Stimulated activated CD4-positive, alpha-beta T cell treated with anti-CD3 and anti-CD28 coated beads, Interleukin-12 subunit alpha, Interleukin-12 subunit beta, amount 100 ng/mL, for 24 hours (primary cell): Measurements from ENCODE around the gene OPN3.
"Not testable (repeated sequence)": the region's sequence is repeated elsewhere in the genome, so short reads cannot be mapped to it uniquely, and the experiment has no call there.

ENCODE experiments used
- DNase-seq, 2 experiments: peaks; one replicate each; pipeline ENCODE4 v3.0.0-alpha.2; 2020; ENCODE audit warnings: low read depth in 2 of 2

The OPN3 gene, protein sequence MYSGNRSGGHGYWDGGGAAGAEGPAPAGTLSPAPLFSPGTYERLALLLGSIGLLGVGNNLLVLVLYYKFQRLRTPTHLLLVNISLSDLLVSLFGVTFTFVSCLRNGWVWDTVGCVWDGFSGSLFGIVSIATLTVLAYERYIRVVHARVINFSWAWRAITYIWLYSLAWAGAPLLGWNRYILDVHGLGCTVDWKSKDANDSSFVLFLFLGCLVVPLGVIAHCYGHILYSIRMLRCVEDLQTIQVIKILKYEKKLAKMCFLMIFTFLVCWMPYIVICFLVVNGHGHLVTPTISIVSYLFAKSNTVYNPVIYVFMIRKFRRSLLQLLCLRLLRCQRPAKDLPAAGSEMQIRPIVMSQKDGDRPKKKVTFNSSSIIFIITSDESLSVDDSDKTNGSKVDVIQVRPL

GRCh38 chr1:241640149-241640866 is at the start of gene OPN3, which contains the start of gene CHML:
Gene OPN3 (minus strand): TSS chr1:241640369. CDS start chr1:241640254, 115 bp downstream.
Gene CHML (minus strand): TSS chr1:241640369. CDS start chr1:241635766, 4,603 bp downstream.
- peak; percentile 85 to 91 for DNase-seq

- DNase-seq, result no peak
Measured at GRCh38 chr1:241688940-241689368, 48.8 kb upstream of the OPN3 start.

- DNase-seq, result no peak
Measured at GRCh38 chr1:241684108-241684507, 43.9 kb upstream of the OPN3 start.

- DNase-seq, result no peak
Measured at GRCh38 chr1:241682921-241683320, 42.8 kb upstream of the OPN3 start.

GRCh38 chr1:241681861-241682448 is 41.8 kb upstream of the OPN3 start:
- not testable (repeated sequence) for DNase-seq

DNA sequence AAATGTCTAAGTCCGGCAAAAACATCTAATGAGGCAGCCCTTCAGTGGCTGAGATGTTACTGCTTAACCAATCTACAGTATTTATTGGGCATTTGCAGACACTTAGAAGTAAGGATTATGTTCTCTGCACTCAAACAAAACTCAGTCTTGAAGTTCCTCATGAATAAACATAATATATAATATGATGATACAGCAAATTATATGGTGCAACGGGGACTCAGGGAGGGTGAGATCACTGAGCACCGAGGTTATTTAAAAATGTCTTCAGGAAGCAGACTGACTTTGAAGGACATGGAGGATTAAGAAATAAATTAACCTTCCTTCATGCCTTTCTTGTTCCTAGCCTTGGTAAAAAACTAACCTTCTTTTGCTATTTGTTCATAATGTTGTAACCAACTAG is 39.8 kb upstream of the OPN3 start:
- no peak for DNase-seq

DNA sequence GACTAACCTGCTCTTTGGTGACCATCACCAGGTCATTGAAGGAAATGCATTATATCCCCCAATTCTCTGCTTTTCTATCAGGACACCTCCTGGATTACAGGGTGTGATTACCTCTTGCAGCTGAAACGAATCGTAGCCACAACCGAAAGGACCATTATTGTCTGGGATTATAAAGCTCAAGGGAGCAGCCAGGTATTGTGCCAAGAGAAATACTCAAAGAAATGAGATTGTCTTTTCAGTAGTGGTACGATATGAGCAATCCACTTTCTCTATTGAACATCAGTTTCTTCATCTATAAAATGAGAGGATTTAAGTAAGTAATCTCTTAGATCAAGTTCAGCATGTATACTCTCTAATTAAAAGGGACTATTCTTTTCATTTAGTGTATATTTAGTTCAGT is 39.2 kb upstream of the OPN3 start:
- no peak for DNase-seq

- no peak for DNase-seq
Measured at GRCh38 chr1:241678536-241678935, 38.4 kb upstream of the OPN3 start.

DNA sequence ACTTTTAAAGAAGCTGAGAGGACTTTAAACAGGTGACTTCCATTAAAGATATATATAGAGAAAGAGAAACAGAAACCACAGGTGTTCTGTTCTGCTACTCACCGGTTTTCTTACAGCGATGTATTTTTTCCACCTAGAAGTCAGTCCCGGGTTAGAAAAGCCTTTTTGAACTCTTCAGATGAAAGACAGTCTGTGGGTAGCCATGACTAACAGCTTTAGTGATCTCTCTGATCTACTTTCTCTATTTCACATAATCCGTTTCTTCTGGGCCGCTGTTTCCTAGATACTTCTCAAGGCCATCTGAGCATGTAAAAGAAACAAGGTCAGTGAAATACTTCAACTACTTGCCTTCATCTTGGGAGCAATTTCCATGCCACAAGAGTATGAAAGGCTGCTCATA is 37.0 kb upstream of the OPN3 start:
- DNase-seq, result no peak

DNA sequence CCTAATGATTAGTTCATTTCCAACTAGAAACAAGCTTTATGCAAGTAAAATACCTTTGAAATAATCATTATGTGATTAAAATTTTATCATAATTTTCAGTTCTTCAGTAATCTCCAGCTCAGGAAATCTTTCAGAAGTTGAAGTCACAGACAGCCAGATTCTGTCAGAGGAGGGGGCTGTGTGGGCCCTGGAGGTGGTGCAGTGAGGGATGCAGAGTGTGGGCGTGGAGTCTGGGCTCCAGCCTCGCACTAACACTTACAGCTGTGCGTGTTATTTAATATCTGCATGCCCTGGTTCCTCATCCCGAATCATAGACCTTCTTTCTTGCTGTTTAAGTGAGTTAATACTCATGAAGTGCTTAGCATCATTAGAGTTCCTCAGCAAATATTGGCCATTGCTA is 35.8 kb upstream of the OPN3 start:
- DNase-seq, result no peak

DNA sequence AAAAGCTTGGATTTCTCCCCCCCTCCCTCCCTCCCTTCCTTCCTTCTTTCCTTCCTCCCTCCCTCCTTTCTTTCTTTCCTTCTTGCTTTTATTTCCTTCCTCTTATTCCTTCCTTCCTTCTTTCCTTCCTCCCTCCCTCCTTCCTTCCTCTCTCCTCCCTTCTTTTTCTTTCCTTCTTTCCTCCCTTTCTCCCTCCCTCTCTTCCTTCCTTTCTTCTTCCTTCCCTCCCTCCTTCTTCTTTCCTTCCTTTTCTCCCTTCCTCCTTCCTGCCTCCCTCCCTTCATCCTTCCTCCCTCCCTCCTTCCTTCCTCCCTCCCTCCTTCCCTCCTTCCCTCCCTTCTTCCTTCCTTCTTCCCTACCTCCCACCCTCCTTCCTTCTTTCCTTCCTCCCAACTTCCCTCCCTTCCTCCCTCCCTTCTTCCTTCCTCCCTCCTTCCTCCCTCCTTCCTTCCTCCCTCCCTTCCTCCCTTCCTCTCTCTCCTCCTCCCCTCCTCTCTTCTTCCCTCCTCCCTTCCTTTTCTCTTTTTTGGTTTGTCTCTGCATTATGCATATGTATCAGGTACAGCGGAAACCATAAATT is 34.7 kb upstream of the OPN3 start:
- DNase-seq, result no peak

GRCh38 chr1:241672301-241672700 is 32.1 kb upstream of the OPN3 start:
- DNase-seq, result no peak

DNA sequence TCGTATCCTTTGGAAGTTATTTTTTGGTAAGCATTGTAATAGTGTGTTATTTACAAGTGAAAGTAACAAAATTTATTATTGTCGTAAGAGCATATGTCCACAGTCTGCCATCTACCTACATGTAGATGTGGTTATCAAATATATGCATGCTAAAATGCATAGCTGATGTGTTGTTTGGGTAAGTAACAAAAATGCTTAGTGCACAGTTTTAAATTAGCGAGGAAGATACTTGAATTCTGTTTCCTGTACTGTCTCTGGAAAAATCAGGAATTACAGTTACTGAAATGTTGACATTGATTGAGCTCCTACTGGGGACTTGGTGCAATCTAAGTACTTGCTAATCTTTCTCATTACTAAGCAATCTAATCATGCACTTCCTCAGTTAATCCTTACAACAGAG is 26.2 kb upstream of the OPN3 start:
- no peak for DNase-seq

DNA sequence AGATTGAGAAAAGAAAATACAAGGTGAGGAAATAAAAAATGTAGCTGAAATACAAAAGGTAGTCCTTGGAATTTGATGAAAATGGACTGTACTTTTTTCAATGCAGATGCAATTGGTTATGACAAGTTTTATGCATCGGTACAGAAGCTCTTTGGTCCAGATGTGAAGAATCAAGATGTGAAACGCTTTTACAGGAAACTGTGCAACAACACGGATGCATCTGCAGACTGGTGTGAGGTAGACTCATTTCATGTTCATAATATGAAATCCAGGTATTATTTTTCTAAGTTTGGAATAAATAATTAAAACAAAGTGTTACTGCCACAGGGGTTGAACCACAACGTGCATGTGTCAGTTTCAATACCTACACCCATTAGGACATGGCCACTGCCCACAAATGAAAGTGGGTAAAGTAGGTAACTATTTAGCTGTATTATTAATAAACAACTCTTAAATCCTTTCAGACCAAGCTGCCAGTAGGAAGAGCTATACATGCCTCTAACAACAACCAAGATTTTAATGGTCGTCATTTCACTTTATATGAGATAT is 20.3 kb upstream of the OPN3 start:
- no peak for DNase-seq

DNA sequence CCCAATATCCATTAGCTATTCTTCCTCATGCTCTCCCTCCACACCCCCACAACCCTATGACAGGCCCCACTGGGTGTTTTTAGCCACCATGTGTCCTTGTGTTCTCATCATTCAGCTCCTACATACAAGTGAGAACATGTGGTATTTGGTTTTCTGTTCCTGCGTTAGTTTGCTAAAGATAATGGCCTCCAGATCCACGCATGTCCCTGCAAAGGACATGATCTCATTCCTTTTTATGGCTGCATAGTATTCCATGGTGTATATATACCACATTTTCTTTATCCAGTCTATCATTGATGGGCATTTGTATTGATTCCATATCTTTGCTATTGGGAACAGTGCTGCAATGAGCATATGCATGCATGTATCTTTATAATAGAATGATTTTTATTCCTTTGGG is 18.8 kb upstream of the OPN3 start:
- not testable (repeated sequence) for DNase-seq

GRCh38 chr1:241658081-241658793 is 18.1 kb upstream of the OPN3 start:
- no peak for DNase-seq

- DNase-seq, result no peak
Measured at GRCh38 chr1:241654641-241655040, 14.5 kb upstream of the OPN3 start.

- DNase-seq, result no peak
Measured at GRCh38 chr1:241654019-241654418, 13.8 kb upstream of the OPN3 start.

- DNase-seq, result no peak
Measured at GRCh38 chr1:241652012-241652411, 11.8 kb upstream of the OPN3 start, which contains the start of gene WDR64. Gene WDR64 (plus strand): TSS chr1:241652281. CDS start chr1:241652485, 204 bp downstream.

- DNase-seq, result no peak
Measured at GRCh38 chr1:241648159-241648558, 8.0 kb upstream of the OPN3 start.

DNA sequence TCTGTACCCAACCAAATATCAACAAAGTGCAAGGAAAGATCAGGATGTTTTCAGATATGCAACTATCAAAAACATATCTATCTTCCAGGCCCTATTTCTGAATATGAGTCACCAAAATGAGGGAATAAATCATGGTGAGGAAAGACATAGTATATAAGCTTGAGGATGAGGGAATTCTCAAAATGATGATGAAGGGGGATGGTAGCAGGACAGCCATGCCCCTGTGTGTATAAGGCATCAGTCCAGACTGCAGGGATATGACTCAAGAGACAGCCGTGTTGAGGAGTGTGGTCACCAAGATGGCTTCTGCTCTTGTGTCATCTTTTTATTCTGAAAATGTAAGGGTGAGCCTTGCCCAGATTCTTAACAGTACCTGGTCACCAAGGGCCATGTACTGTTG is 7.5 kb upstream of the OPN3 start:
- no peak for DNase-seq
